Measurements from ENCODE around the gene AHDC1. TPM values are rescaled to one million over a fixed set of nuclear protein-coding genes. Genes with fewer than 3 reads are reported as not detected.

Gene AHDC1
- total and polyA plus RNA-seq, 9 of the 15 experiments (the other 6 are each of a cell fraction or from before 2014, with no cell fraction given): 0.21 to 36.4 (median 4.7) TPM

DNA sequence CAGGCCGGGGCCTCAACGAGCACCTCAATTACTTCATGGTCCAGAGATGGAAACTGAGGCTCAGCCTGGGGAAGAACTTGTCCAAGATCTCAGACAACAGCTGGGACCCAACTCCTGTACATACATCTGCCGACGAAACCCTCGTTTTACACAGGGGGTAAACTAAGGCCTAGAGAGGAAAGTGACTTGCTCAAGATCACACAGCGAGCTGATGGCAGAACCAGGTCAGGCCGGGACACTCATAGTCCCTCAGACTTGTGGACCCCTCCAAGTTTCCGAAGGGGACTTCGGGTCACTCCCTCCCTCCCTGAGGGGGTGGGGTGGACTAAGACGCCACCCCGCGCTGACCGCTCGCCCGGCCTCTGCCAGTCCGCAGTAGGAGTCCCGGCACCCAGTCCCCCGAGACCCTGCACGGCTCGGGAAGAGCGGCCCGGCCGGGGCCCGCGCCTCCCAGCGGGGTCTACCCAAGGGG is 114.4 kb downstream of the AHDC1 start (continued):
- TF ChIP-seq, protein P1, sequence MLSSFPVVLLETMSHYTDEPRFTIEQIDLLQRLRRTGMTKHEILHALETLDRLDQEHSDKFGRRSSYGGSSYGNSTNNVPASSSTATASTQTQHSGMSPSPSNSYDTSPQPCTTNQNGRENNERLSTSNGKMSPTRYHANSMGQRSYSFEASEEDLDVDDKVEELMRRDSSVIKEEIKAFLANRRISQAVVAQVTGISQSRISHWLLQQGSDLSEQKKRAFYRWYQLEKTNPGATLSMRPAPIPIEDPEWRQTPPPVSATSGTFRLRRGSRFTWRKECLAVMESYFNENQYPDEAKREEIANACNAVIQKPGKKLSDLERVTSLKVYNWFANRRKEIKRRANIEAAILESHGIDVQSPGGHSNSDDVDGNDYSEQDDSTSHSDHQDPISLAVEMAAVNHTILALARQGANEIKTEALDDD (IDR thresholded peaks at IDR 0.05): no peak
- TF ChIP-seq, protein P2, sequence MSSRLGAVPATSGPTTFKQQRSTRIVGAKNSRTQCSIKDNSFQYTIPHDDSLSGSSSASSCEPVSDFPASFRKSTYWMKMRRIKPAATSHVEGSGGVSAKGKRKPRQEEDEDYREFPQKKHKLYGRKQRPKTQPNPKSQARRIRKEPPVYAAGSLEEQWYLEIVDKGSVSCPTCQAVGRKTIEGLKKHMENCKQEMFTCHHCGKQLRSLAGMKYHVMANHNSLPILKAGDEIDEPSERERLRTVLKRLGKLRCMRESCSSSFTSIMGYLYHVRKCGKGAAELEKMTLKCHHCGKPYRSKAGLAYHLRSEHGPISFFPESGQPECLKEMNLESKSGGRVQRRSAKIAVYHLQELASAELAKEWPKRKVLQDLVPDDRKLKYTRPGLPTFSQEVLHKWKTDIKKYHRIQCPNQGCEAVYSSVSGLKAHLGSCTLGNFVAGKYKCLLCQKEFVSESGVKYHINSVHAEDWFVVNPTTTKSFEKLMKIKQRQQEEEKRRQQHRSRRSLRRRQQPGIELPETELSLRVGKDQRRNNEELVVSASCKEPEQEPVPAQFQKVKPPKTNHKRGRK (tag; IDR thresholded peaks at IDR 0.05): no peak
- TF ChIP-seq FOXM1 (IDR thresholded peaks at IDR 0.05; ENCODE audit: low read depth) (no peak), FOXM1 (CRISPR knock-in tag; IDR thresholded peaks at IDR 0.05; ENCODE audit: low read depth) (no peak), PBX2 (CRISPR knock-in tag; IDR thresholded peaks at IDR 0.05; ENCODE audit: low read depth) (no peak), PBX2 (tag; conservative IDR thresholded peaks at IDR 0.05; ENCODE audit: low read depth) (no peak), ESRRA (IDR thresholded peaks at IDR 0.05; ENCODE audit: borderline replicate concordance, low read depth) (no peak), ETS2 (tag; IDR thresholded peaks at IDR 0.05; ENCODE audit: borderline replicate concordance, poor library complexity, severe bottlenecking) (no peak), ZNF76 (CRISPR knock-in tag; IDR thresholded peaks at IDR 0.05; ENCODE audit: borderline replicate concordance) (no peak), HINFP (tag; conservative IDR thresholded peaks at IDR 0.05; ENCODE audit: low read depth) (no peak), RBM34 (IDR thresholded peaks at IDR 0.05; ENCODE audit: borderline replicate concordance, insufficient read depth, low read length) (no peak), SIN3A (IDR thresholded peaks at IDR 0.05; ENCODE audit: borderline replicate concordance in 2 of 2, control insufficient read depth in 1 of 2, low read depth in 2 of 2, low read length in 2 of 2) (0 out of 4 replicates have a peak, but pooled peaks of 1 of the 2 experiments have one; percentile 3), HDAC2 (IDR thresholded peaks at IDR 0.05) (no peak), U2AF2 (optimal IDR thresholded peaks at IDR 0.05; ENCODE audit: low read depth, low read length) (no peak), ELF1 (tag; IDR thresholded peaks at IDR 0.05) (no peak), ETV1 (tag; conservative IDR thresholded peaks at IDR 0.05; ENCODE audit: low read depth) (no peak), NFIC (IDR thresholded peaks at IDR 0.05) (no peak), MCM2 (IDR thresholded peaks at IDR 0.05; ENCODE audit: low read depth) (no peak), GTF2E2 (tag; IDR thresholded peaks at IDR 0.05) (no peak), NCOR1 (IDR thresholded peaks at IDR 0.05) (no peak), RAD51 (IDR thresholded peaks at IDR 0.05; ENCODE audit: borderline replicate concordance, low read depth) (no peak)

Measured in K562 (cell line).